HL-60/S4 (cell line): ENCODE measurements around the gene KIAA1210.

Source experiments
- in situ Hi-C: fragments of 300-500 bp; cut with MboI; formaldehyde crosslinking; loops from 2 replicates; pipeline ENCODE4 v1.14.3; 2022; ENCODE audit warnings: low sequenced_read_pairs

The KIAA1210 gene

GRCh38 chrX:119127650-119128049 is at the start of gene KIAA1210:
Gene KIAA1210 (minus strand): TSS chrX:119127812. CDS start chrX:119123642, 4,170 bp downstream.
- in situ Hi-C loops, result no loop called here

GRCh38 chrX:119177278-119177677 is 49.7 kb upstream of the KIAA1210 start:
- in situ Hi-C loops, result no loop called here

- in situ Hi-C loops, result no loop called here
Observed at GRCh38 chrX:119174900-119175299, 47.3 kb upstream of the KIAA1210 start.

DNA sequence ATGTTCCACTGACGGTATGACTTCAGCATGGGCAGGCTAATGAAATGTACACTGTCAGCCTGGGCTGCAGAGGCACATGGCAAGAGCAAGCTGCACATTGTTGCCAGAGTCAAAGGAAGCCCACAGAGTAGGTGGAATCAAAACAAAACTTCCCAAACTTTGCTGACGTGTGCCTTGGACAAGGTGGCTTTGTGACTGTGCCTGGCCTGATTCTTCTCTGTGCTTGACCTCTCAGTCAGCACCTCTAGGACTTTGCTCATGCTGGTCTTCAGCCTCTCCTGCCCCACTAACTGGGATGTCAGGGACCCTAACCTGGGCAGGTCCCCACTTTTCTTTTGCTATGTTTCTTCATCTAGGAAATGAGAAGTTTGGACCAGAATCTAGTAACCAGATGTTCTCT is 40.5 kb upstream of the KIAA1210 start:
- in situ Hi-C loops, result no loop called here

- in situ Hi-C loops, result no loop called here
Observed at GRCh38 chrX:119158226-119158625, 30.6 kb upstream of the KIAA1210 start.

- in situ Hi-C loops, result no loop called here
Observed at GRCh38 chrX:119156241-119156640, 28.6 kb upstream of the KIAA1210 start.

DNA sequence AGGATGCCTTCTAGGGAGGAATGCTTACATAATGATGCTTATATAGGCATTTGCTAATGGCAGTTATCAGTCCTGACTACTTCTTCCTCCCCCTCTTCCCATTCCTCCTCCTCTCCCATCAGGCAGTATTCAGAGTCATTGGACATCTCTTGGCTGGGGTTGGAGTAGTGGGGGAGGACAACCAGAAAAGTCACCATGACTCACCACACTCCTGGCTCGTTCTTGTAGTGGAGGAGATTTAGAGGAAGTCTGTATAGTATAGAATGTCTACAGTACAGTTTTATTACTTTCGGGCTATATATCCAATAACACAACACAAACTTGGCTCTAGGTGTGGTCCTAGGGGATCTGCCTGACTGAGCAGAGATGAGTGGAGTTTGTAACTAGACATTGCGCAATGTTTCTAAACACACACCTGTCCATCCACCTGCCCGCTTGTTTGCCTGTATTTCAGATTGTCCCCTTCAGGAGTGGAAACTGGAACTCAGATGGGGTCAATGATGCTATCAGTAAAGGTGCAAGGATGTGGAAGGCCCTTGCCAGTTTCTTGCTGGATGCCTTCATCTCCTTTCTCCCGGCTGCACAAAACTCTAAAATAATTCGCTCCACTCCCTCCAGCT is 27.9 kb upstream of the KIAA1210 start:
- in situ Hi-C loops, result no loop called here

GRCh38 chrX:119151051-119151380 is 23.4 kb upstream of the KIAA1210 start:
- in situ Hi-C loops, result no loop called here

DNA sequence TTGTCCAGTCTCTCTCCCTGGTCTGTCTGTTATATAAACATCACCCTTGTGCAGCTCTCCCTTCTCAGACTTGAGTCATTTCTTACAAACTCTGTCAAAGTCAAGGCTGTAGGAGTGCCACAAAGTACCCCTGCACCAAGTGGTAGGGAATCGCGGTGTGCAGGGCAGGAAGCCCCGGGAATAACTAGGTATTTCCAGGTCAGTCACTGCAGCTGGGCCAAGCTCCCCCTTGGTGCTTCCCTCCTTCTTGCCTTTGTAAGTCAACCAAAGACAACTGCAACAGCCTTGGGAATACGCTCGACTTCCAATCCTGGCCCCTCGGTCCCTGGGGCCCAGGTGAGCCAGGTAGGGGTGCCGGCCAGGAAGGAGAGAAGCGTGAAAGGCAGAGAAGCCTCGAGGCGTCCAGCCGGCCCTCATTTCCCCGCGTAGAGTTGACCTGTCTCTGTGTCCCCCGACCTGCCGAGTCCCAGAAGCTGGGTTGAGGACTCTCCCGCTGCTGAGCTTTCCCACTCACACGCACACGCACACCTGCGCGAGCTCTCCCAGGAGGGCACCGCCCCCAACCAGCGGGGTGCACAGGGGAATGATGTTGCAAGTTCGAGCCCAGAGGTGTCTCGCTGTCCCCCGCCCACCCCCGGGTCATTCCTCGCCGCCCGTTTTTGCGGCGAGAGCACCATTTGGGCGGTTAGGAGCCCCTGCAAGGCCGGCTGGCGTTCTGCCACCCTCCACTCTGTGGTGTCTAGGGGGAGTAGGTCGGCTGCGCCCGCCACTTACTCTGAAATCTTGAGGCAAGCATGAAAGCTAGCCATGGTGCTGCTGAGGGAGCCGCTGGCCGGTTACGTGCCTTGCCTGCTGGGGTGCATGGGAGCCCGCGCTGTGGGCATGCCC is 22.8 kb upstream of the KIAA1210 start:
- in situ Hi-C loops, result no loop called here

GRCh38 chrX:119147486-119147885 is 19.9 kb upstream of the KIAA1210 start:
- in situ Hi-C loops, result no loop called here

GRCh38 chrX:119145241-119145653 is 17.6 kb upstream of the KIAA1210 start:
- in situ Hi-C loops, result no loop called here

GRCh38 chrX:119134466-119134865 is 6.9 kb upstream of the KIAA1210 start:
- in situ Hi-C loops, result no loop called here

DNA sequence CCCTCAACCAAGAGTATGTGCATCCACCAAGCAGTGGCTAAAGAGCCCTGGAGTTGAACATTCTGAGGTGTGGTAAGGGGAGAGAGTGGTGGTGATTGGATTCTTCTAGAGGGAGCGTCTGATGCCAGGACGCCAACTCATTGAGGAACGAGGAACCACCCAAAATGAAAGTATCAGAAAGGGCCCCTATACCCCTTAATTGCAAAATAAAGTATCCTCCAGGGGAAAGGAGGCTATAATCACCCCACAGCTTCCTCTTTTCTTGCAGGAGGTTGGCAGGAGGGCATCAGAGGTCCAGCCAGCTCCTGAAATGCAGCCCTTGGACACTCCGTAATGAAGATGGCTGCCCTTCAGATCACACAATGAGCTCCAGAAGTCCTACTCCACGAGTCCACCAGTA is 5.3 kb upstream of the KIAA1210 start:
- in situ Hi-C loops, result no loop called here

GRCh38 chrX:119132316-119132715 is 4.7 kb upstream of the KIAA1210 start:
- in situ Hi-C loops, result no loop called here

GRCh38 chrX:119130911-119131310 is 3.3 kb upstream of the KIAA1210 start:
- in situ Hi-C loops, result no loop called here

- in situ Hi-C loops, result no loop called here
Observed at GRCh38 chrX:119121341-119121740, 6.3 kb downstream of the KIAA1210 start.

- in situ Hi-C loops, result no loop called here
Observed at GRCh38 chrX:119118780-119119395, 8.7 kb downstream of the KIAA1210 start.

- in situ Hi-C loops, result no loop called here
Observed at GRCh38 chrX:119107206-119107605, 20.4 kb downstream of the KIAA1210 start.

GRCh38 chrX:119105826-119106225 is 21.8 kb downstream of the KIAA1210 start:
- in situ Hi-C loops, result no loop called here

- in situ Hi-C loops, result no loop called here
Observed at GRCh38 chrX:119101168-119101567, 26.4 kb downstream of the KIAA1210 start.

GRCh38 chrX:119095936-119096335 is 31.7 kb downstream of the KIAA1210 start:
- in situ Hi-C loops, result no loop called here

DNA sequence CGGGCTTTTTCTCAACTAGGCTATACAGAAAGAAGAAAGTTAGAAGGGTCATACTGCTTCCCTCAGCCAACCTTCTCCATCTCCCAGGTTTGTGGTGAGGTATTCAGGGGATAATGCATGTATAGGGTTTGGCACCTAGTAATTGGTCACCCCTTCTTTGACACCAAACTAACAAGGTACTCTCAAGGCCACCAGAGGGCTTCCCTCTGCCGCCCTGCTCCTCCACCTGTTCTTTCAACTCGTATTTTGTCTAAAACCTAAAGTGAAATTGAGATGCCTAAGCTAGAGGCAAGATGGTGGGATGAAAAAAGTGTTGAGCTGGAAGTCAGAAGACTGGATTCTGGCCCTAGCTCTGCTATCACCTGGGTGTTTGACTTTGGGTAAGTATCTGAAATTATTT is 32.8 kb downstream of the KIAA1210 start:
- in situ Hi-C loops, result no loop called here
